Spleen (tissue), 11 donors: ENCODE measurements around the gene TMCC1. TPM values are rescaled to one million over a fixed set of nuclear protein-coding genes. Genes with fewer than 3 reads are reported as not detected.

Experiments
- DNase-seq: peaks from one replicate; pipeline ENCODE4 v3.0.0-alpha.2; 2020
- H3K27ac ChIP-seq, 8 donors: fragments of 200-600 bp; sonication (generic) in 7 of 8; 1 replicate in 4 of 8; 2 replicates in 4 of 8; pipeline versions ENCODE4 v1.5.0 to v1.8.0; 2016 to 2021; ENCODE audit warnings: inconsistent platforms in 4 of 8, mild to moderate bottlenecking in 4 of 8, moderate library complexity in 1 of 8
- H3K27me3 ChIP-seq, 7 donors: fragments of 200-600 bp; sonication (generic) in 6 of 7; replicated peaks in 1 of 7; 1 replicate in 4 of 7; 2 replicates in 3 of 7; pipeline versions ENCODE4 v1.5.0 to v1.8.0; 2016 to 2021; ENCODE audit warnings: inconsistent platforms in 3 of 7, mild to moderate bottlenecking in 1 of 7
- H3K36me3 ChIP-seq, 6 donors: fragments of 200-600 bp; sonication (generic) in 5 of 6; 1 replicate in 4 of 6; 2 replicates in 2 of 6; pipeline versions ENCODE4 v1.5.0 to v1.8.0; 2016 to 2021; ENCODE audit warnings: inconsistent platforms in 2 of 6
- H3K4me1 ChIP-seq, 6 donors: fragments of 200-600 bp; sonication (generic) in 5 of 6; 1 replicate in 3 of 6; 2 replicates in 3 of 6; pipeline versions ENCODE4 v1.5.0 to v1.8.0; 2016 to 2021; ENCODE audit warnings: inconsistent platforms in 3 of 6
- H3K4me3 ChIP-seq, 8 donors: fragments of 200-600 bp; sonication (generic) in 7 of 8; 1 replicate in 4 of 8; 2 replicates in 4 of 8; pipeline versions ENCODE4 v1.5.0 to v1.8.0; 2016 to 2021; ENCODE audit warnings: inconsistent platforms in 4 of 8, mild to moderate bottlenecking in 4 of 8, moderate library complexity in 2 of 8
- H3K9me3 ChIP-seq, 8 donors: fragments of 200-600 bp; sonication (generic) in 7 of 8; 1 replicate in 4 of 8; 2 replicates in 4 of 8; pipeline versions ENCODE4 v1.5.0 to v1.8.0; 2016 to 2021; ENCODE audit warnings: inconsistent platforms in 4 of 8
- CTCF ChIP-seq, 11 experiments: fragments of 200-600 bp in 7 of 11; fragments of 450-650 bp in 4 of 11; sonication (generic) in 4 of 11; IDR thresholded peaks in 8 of 11; conservative IDR thresholded peaks in 3 of 11; 1 replicate in 7 of 11; 2 replicates in 4 of 11; pipeline versions ENCODE4 v1.4.0 to v1.8.0; 2016 to 2021; ENCODE audit warnings: antibody characterized with exemption in 11 of 11, inconsistent platforms in 4 of 11, mild to moderate bottlenecking in 1 of 11
- POLR2A ChIP-seq, 3 donors: fragments of 450-650 bp; IDR thresholded peaks; one replicate each; pipeline ENCODE4 v1.5.1; 2017; ENCODE audit warnings: antibody characterized with exemption in 3 of 3, mild to moderate bottlenecking in 1 of 3
- POLR2AphosphoS5 ChIP-seq, 3 donors: sonication (generic); formaldehyde crosslinking; IDR thresholded peaks; one replicate each; pipeline ENCODE4 v1.5.1; 2017; ENCODE audit warnings: antibody characterized with exemption in 3 of 3
- WGBS, 5 donors: extraction: QIAGEN DNeasy Blood & Tissue Kit in 3 of 5; methylation state at CpG; one replicate each; pipeline versions ENCODE4 v1.1.5 to v1.1.7; 2013 to 2018; 5-methylcytosine and 5-hydroxymethylcytosine counted together
- intact Hi-C: fragments of 100-400 bp; cut with DNase I; formaldehyde crosslinking; loops from one replicate; pipeline ENCODE4 v1.15.0; 2023; ENCODE audit warnings: low total_unique reads
- polyA plus RNA-seq, 3 donors: library from polyadenylated mRNA; stranded (reverse); fragments of 200-250 nt; gene quantifications; one replicate each; pipeline ENCODE4 v1.2.1, GENCODE V29; 2013
- total RNA-seq, 7 donors: library from RNA; depleted of rRNA in 3 of 7; stranded (reverse); fragments of >200 nt in 3 of 7; fragmentation: NEBNext Ultra II Directional in 4 of 7; extraction: Animal tissue kit (Norgen Biotek cat#: 25700) in 4 of 7; gene quantifications; one replicate each; pipeline versions ENCODE4 v1.1.0 to v1.2.1, GENCODE V29; 2016 to 2021
- donor health status: healthy with polysubstance abuse.
- donor health status: DM: no; HTN: no; CAD: no; lungs with moderate emphysema.
- donor health status: DM: no; HTN: no; CAD: no.
- donor health status: Bipolar disorder and iron deficiency.
- donor health status: healthy.
- donor health status: DM: no; HTN: no; CAD: no.
- donor health status: DM: yes; HTN: yes; CAD: no.

Gene TMCC1
- total and polyA plus RNA-seq, 10 donors, result 4.5 to 45.5 (median 32.5) TPM

GRCh38 chr3:129618186-129618820 is 275.2 kb downstream of the TMCC1 start:
- H3K27ac ChIP-seq, result peak overlapping the region in 6 of 8 donors; percentile 43 to 69 (median 56)
- peaks cover 0 to 12% (median 0%) of the 10 kb centered on the region in 7 donors for H3K27me3 ChIP-seq
- TF ChIP-seq POLR2AphosphoS5 (IDR thresholded peaks at IDR 0.05), result no peak
- no peak for TF ChIP-seq CTCF (IDR thresholded peaks at IDR 0.05 in 8 of 11, conservative IDR thresholded peaks at IDR 0.05 in 3 of 11)
- no peak for TF ChIP-seq POLR2A (IDR thresholded peaks at IDR 0.05)
- no peaks in the 10 kb centered on the region for H3K9me3 ChIP-seq
- WGBS, 5 donors, result 42 to 58% (median 49%) methylated on average over 11 to 15 of the region's 15 CpGs
- intact Hi-C loops, result no loop called here
- peaks cover 47 to 94% (median 72%) of the 10 kb centered on the region in 6 donors for H3K4me1 ChIP-seq
- peak overlapping the region in 1 of 8 donors; percentile 12 for H3K4me3 ChIP-seq
- H3K36me3 ChIP-seq, result no peaks in the 10 kb centered on the region
- peak; percentile 68 for DNase-seq

GRCh38 chr3:129617381-129618185 is 275.9 kb downstream of the TMCC1 start:
- TF ChIP-seq CTCF (IDR thresholded peaks at IDR 0.05 in 8 of 11, conservative IDR thresholded peaks at IDR 0.05 in 3 of 11) (no peak), POLR2A (IDR thresholded peaks at IDR 0.05) (no peak), POLR2AphosphoS5 (IDR thresholded peaks at IDR 0.05) (no peak)
- DNase-seq, result peak; percentile 59
- no peak overlapping the region for H3K4me3 ChIP-seq
- no peaks in the 10 kb centered on the region for H3K36me3 ChIP-seq
- no peaks in the 10 kb centered on the region for H3K9me3 ChIP-seq
- WGBS, 5 donors, result 84 to 94% (median 88%) methylated on average over 8 to 12 of the region's 12 CpGs
- peaks cover 42 to 92% (median 67%) of the 10 kb centered on the region in 6 donors for H3K4me1 ChIP-seq
- intact Hi-C loops, result no loop called here
- peak overlapping the region in 7 of 8 donors; percentile 58 to 70 (median 68) for H3K27ac ChIP-seq
- peaks cover 0 to 12% (median 0%) of the 10 kb centered on the region in 7 donors for H3K27me3 ChIP-seq

GRCh38 chr3:129616713-129617112 is 276.8 kb downstream of the TMCC1 start:
- peak overlapping the region in 7 of 8 donors; percentile 51 to 70 (median 68) for H3K27ac ChIP-seq
- WGBS, 5 donors, result 28 to 64% (median 35%) methylated on average over 5 of the region's 5 CpGs
- H3K9me3 ChIP-seq, result no peaks in the 10 kb centered on the region
- TF ChIP-seq CTCF (IDR thresholded peaks at IDR 0.05 in 8 of 11, conservative IDR thresholded peaks at IDR 0.05 in 3 of 11), result no peak
- TF ChIP-seq POLR2AphosphoS5 (IDR thresholded peaks at IDR 0.05), result no peak
- TF ChIP-seq POLR2A (IDR thresholded peaks at IDR 0.05), result no peak
- no peak overlapping the region for H3K4me3 ChIP-seq
- DNase-seq, result no peak
- H3K36me3 ChIP-seq, result no peaks in the 10 kb centered on the region
- intact Hi-C loops, result no loop called here
- H3K27me3 ChIP-seq, result peaks cover 0 to 15% (median 0%) of the 10 kb centered on the region in 7 donors
- H3K4me1 ChIP-seq, result peaks cover 38 to 92% (median 67%) of the 10 kb centered on the region in 6 donors

- WGBS, 5 donors, result 55 to 72% (median 59%) methylated on average over 7 to 8 of the region's 8 CpGs
- Histone ChIP-seq H3K36me3 (no peaks in the 10 kb centered on the region), H3K27me3 (peaks cover 0 to 18% (median 0%) of the 10 kb centered on the region in 7 donors), H3K27ac (peak overlapping the region in 7 of 8 donors; percentile 51 to 70 (median 68)), H3K9me3 (no peaks in the 10 kb centered on the region), H3K4me3 (no peak overlapping the region), H3K4me1 (peaks cover 40 to 92% (median 68%) of the 10 kb centered on the region in 6 donors)
- intact Hi-C loops, result no loop called here
- TF ChIP-seq POLR2AphosphoS5 (IDR thresholded peaks at IDR 0.05), result no peak
- no peak for TF ChIP-seq CTCF (IDR thresholded peaks at IDR 0.05 in 8 of 11, conservative IDR thresholded peaks at IDR 0.05 in 3 of 11)
- no peak for TF ChIP-seq POLR2A (IDR thresholded peaks at IDR 0.05)
- DNase-seq, result peak; percentile 70
Measured at GRCh38 chr3:129616291-129616690, 277.2 kb downstream of the TMCC1 start.
